Immature natural killer cell (primary cell): ENCODE data around the gene GZMM. TPM values are rescaled to one million over a fixed set of nuclear protein-coding genes. Genes with fewer than 3 reads are reported as not detected.
"Not testable (repeated sequence)": the region's sequence is repeated elsewhere in the genome, so short reads cannot be mapped to it uniquely, and the experiment has no call there.

ENCODE experiments used
- DNase-seq, 3 donors: peaks; one replicate each; pipeline ENCODE4 v3.0.0; 2022; ENCODE audit warnings: mixed read lengths in 1 of 3
- H3K27ac Mint-ChIP-seq, 6 donors: one replicate each; pipeline ENCODE4 v1.8.0; 2020; ENCODE audit warnings: mixed read lengths in 6 of 6, mild to moderate bottlenecking in 5 of 6, inconsistent platforms in 4 of 6, moderate library complexity in 3 of 6
- H3K27me3 Mint-ChIP-seq, 3 donors: one replicate each; pipeline ENCODE4 v1.8.0; 2020 to 2021; ENCODE audit warnings: low read depth in 3 of 3, mild to moderate bottlenecking in 3 of 3, mixed read lengths in 3 of 3, moderate library complexity in 3 of 3, inconsistent platforms in 1 of 3
- H3K36me3 Mint-ChIP-seq, 3 donors: one replicate each; pipeline ENCODE4 v1.8.0; 2020; ENCODE audit warnings: mixed read lengths in 3 of 3, inconsistent platforms in 2 of 3, mild to moderate bottlenecking in 2 of 3
- H3K4me1 Mint-ChIP-seq, 2 donors: one replicate each; pipeline ENCODE4 v1.8.0; 2020; ENCODE audit warnings: inconsistent platforms in 2 of 2, mild to moderate bottlenecking in 2 of 2, mixed read lengths in 2 of 2, moderate library complexity in 1 of 2
- H3K4me3 Mint-ChIP-seq, 5 donors: one replicate each; pipeline ENCODE4 v1.8.0; 2020; ENCODE audit warnings: mild to moderate bottlenecking in 5 of 5, mixed read lengths in 5 of 5, inconsistent platforms in 3 of 5, moderate library complexity in 3 of 5
- H3K9me3 Mint-ChIP-seq, 6 donors: one replicate each; pipeline ENCODE4 v1.8.0; 2020; ENCODE audit warnings: mild to moderate bottlenecking in 6 of 6, mixed read lengths in 6 of 6, inconsistent platforms in 4 of 6, moderate library complexity in 3 of 6
- polyA plus RNA-seq, 3 donors: library from polyadenylated mRNA; unstranded; fragments of 300-500 nt; fragmentation: Illumina TruSeq; gene quantifications; one replicate each; pipeline ENCODE4 v1.2.3, GENCODE V29; 2021

GZMM gene
- polyA plus RNA-seq, 3 donors from 2014 or later, result 584 to 982 (median 652) TPM

DNA sequence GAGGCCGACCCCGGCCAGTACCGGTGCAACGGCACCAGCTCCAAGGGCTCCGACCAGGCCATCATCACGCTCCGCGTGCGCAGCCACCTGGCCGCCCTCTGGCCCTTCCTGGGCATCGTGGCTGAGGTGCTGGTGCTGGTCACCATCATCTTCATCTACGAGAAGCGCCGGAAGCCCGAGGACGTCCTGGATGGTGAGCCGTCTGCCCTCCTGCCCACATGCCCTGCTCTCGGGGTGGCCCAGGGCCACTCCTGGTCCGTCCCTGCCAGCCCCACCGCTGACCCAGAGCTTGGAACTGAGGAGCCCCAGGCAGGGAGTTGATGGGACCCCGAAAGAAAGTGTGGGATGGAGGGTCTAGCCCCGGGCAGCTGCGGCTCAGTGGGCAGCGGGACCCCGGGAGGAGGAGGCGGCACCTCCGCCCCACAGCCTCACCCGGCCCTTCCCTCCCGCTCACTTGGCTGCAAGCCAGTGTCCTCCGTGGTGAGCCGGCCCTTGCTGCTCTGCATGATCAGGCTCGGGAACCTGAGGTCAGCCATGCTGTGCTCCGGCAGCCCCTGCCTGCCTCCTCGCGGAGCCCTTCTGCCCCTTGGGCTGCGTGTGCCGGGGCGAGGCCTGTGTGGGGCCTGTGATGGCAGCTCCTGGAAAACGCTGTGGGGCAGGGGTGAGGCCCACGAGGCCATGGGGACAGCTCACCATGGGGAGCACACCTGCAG, 37.7 kb downstream of the GZMM start:
- no peaks in the 10 kb centered on the region for H3K36me3 Mint-ChIP-seq
- H3K9me3 Mint-ChIP-seq, result no peaks in the 10 kb centered on the region
- DNase-seq, result no peak
- no peak overlapping the region for H3K4me3 Mint-ChIP-seq
- no peak overlapping the region for H3K27ac Mint-ChIP-seq
- peaks cover 1 to 5% (median 2%) of the 10 kb centered on the region in 3 donors for H3K27me3 Mint-ChIP-seq
- H3K4me1 Mint-ChIP-seq, result peaks cover 8 to 10% of the 10 kb centered on the region in 2 donors

- Mint-ChIP-seq H3K4me3 (no peak overlapping the region), H3K27ac (no peak overlapping the region), H3K9me3 (no peaks in the 10 kb centered on the region), H3K4me1 (peaks cover 0 to 5% of the 10 kb centered on the region in 2 donors), H3K36me3 (no peaks in the 10 kb centered on the region), H3K27me3 (peaks cover 1 to 5% (median 2%) of the 10 kb centered on the region in 3 donors)
- DNase-seq, result no peak
These were observed 38.8 kb downstream of the GZMM start for GRCh38 chr19:582497-583197.

- Mint-ChIP-seq H3K27me3 (peaks cover 1 to 9% (median 2%) of the 10 kb centered on the region in 3 donors), H3K4me3 (no peak overlapping the region), H3K9me3 (no peaks in the 10 kb centered on the region), H3K36me3 (no peaks in the 10 kb centered on the region), H3K4me1 (peaks cover 0 to 4% of the 10 kb centered on the region in 2 donors), H3K27ac (no peak overlapping the region)
- no peak for DNase-seq
These were observed 39.5 kb downstream of the GZMM start for GRCh38 chr19:583198-583967.

GRCh38 chr19:583968-584239, 40.1 kb downstream of the GZMM start:
- DNase-seq, result no peak
- Mint-ChIP-seq H3K27me3 (peaks cover 1 to 13% (median 2%) of the 10 kb centered on the region in 3 donors), H3K4me3 (no peak overlapping the region)

DNA sequence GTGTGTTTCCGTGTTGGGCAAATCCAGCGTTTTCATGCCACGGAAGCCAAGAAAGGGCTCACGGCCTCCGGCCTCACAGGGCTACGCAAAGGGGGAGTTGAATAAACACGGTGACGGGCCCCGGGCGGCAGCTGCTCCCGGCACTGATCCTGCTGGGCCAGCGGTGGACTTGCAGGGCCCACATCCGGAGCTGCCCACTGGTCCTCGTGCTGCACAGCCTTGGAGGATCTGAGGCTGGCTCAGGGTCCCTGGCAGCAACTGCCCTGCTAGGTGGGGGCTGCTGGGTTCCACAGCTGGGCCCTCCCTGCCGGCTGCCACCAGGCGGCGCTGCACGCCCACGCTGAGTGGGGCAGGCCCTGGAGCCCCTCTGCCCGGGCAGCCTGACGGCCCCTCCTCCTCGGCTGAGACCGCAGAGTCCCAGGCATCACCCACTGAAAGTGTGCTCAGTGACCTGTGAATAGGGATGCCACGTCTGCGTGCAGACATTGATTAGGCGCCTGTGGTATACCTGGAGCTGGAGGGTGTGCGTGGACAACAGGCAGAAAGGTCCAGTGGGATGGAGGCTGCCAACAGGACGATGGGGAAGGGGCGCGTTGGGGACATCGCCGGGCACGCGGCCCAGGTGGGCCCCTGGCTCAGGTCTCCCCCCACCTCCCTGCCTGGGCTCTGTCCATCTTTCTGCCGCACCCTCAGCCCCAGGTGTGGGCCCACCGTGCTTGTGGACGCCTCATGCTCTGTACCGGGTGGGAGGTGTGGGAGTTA, 40.6 kb downstream of the GZMM start:
- H3K4me1 Mint-ChIP-seq, result peaks cover 0 to 7% of the 10 kb centered on the region in 2 donors
- no peaks in the 10 kb centered on the region for H3K9me3 Mint-ChIP-seq
- H3K27me3 Mint-ChIP-seq, result peaks cover 3 to 16% (median 5%) of the 10 kb centered on the region in 3 donors
- H3K27ac Mint-ChIP-seq, result no peak overlapping the region
- peak; percentile 63 to 69 (median 68) for DNase-seq
- H3K4me3 Mint-ChIP-seq, result no peak overlapping the region
- H3K36me3 Mint-ChIP-seq, result no peaks in the 10 kb centered on the region

More at GRCh38 chr19:583968-584239, 40.1 kb downstream of the GZMM start:
- no peaks in the 10 kb centered on the region for H3K36me3 Mint-ChIP-seq
- peak overlapping the region in 1 of 6 donors; percentile 50 for H3K27ac Mint-ChIP-seq
- H3K9me3 Mint-ChIP-seq, result no peaks in the 10 kb centered on the region
- H3K4me1 Mint-ChIP-seq, result peaks cover 0 to 7% of the 10 kb centered on the region in 2 donors

DNA sequence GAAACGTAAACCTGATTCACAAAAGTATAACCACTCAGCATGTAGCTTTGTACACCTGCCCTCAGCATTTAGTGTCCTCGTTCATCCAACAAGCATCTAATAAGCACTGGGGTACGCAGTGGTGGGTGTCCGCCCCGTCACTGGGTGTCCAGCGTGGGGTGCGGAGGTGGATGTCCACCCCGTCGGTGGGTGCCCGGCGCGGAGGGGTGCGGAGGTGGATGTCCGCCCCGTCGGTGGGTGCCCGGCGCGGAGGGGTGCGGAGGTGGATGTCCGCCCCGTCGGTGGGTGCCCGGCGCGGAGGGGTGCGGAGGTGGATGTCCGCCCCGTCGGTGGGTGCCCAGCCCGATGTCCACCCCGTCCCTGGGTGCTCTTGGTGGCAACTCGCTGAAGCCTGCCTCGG, 41.3 kb downstream of the GZMM start:
- H3K4me3 Mint-ChIP-seq, H3K4me1 Mint-ChIP-seq, DNase-seq, H3K9me3 Mint-ChIP-seq, H3K27ac Mint-ChIP-seq, H3K36me3 Mint-ChIP-seq: not testable (repeated sequence)
- peaks cover 3 to 16% (median 5%) of the 10 kb centered on the region in 3 donors for H3K27me3 Mint-ChIP-seq

- H3K9me3 Mint-ChIP-seq, result no peaks in the 10 kb centered on the region
- no peaks in the 10 kb centered on the region for H3K36me3 Mint-ChIP-seq
- no peak overlapping the region for H3K27ac Mint-ChIP-seq
- H3K27me3 Mint-ChIP-seq, result peaks cover 3 to 16% (median 5%) of the 10 kb centered on the region in 3 donors
- H3K4me3 Mint-ChIP-seq, result no peak overlapping the region
- H3K4me1 Mint-ChIP-seq, result peaks cover 0 to 7% of the 10 kb centered on the region in 2 donors
- DNase-seq, result no peak
These were observed 41.8 kb downstream of the GZMM start for GRCh38 chr19:585551-586110.

DNA sequence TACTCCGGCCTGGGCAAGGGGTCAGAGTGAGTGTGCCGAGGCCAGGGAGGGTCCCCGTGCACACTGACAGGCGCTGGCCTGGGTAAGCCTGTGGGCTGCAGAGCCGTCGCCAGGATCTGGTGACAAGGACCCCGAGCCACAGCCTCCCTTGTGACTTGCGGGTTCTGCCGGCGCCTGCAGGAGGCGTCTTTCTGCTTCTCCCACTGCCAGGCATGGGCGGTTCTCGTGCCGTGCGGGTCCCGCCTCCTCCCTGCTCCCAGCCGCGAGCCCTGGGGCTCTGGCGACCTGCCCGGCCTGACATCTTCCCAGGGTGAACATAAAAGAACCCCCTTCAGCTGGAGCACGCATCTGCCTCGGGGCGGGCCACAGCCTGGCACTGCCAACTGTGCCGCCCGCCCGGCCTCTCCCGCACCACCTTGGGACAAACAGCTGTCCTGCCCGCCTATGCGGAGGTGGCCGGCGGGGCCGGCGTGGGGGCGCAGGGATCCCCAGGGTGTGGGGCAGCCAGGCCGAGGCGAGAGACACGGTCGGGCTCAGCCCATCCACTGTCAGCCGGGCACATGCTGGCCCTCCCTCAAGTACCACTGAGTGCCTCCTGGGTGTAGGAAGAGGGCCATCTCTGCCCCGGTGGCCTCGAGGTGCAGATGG, 44.4 kb downstream of the GZMM start:
- Mint-ChIP-seq H3K27ac (no peak overlapping the region), H3K9me3 (no peaks in the 10 kb centered on the region), H3K27me3 (peaks cover 3 to 17% (median 10%) of the 10 kb centered on the region in 3 donors), H3K36me3 (no peaks in the 10 kb centered on the region), H3K4me1 (peaks cover 0 to 9% of the 10 kb centered on the region in 2 donors), H3K4me3 (peak overlapping the region in 2 of 5 donors; percentile 6 to 56)
- peak; percentile 50 to 55 (median 50) for DNase-seq

GRCh38 chr19:588741-589692, 45.2 kb downstream of the GZMM start:
- Mint-ChIP-seq H3K36me3 (no peaks in the 10 kb centered on the region), H3K27ac (no peak overlapping the region), H3K27me3 (peaks cover 3 to 17% (median 13%) of the 10 kb centered on the region in 3 donors), H3K9me3 (no peaks in the 10 kb centered on the region), H3K4me3 (peak overlapping the region; percentile 27 to 61 (median 54)), H3K4me1 (peaks cover 0 to 6% of the 10 kb centered on the region in 2 donors)
- no peak for DNase-seq

DNA sequence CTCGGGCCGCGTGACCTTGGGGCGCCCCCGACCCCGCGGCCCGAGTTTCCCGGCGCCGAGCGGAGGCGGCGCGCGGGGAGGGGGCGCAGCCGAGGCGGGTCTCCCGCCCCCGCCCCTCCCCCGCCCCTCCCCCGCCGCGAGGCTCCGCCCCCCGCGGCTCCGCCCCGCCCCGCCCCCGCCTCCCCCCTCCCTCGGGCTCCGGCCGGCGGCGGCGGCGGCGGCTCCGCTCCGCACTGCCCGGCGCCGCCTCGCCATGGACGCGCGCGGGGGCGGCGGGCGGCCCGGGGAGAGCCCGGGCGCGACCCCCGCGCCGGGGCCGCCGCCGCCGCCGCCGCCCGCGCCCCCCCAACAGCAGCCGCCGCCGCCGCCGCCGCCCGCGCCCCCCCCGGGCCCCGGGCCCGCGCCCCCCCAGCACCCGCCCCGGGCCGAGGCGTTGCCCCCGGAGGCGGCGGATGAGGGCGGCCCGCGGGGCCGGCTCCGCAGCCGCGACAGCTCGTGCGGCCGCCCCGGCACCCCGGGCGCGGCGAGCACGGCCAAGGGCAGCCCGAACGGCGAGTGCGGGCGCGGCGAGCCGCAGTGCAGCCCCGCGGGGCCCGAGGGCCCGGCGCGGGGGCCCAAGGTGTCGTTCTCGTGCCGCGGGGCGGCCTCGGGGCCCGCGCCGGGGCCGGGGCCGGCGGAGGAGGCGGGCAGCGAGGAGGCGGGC, 46.0 kb downstream of the GZMM start, which contains the start of gene HCN2:
Gene HCN2, plus strand, starts transcription at position 189 of the 703 bp plus-strand sequence. Its CDS starts 65 bp downstream, at position 254.
- H3K9me3 Mint-ChIP-seq, result no peaks in the 10 kb centered on the region
- H3K27me3 Mint-ChIP-seq, result peaks cover 2 to 16% (median 13%) of the 10 kb centered on the region in 3 donors
- no peaks in the 10 kb centered on the region for H3K36me3 Mint-ChIP-seq
- H3K4me1 Mint-ChIP-seq, result peaks cover 0 to 6% of the 10 kb centered on the region in 2 donors
- no peak for DNase-seq
- H3K27ac Mint-ChIP-seq, result no peak within 1 kb of the TSS
- peak within 1 kb of the TSS; percentile 41 to 61 (median 56) for H3K4me3 Mint-ChIP-seq

DNA sequence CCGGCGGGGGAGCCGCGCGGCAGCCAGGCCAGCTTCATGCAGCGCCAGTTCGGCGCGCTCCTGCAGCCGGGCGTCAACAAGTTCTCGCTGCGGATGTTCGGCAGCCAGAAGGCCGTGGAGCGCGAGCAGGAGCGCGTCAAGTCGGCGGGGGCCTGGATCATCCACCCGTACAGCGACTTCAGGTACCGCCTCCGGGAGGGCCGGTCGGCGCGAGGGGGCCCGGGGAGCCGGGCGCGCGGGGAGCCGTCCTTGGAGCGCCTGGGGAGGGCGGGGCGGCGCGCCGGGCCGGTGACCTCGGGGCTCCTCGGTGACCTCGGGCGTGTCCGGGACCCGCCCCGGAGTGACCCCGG, 46.5 kb downstream of the GZMM start:
- peaks cover 2 to 16% (median 13%) of the 10 kb centered on the region in 3 donors for H3K27me3 Mint-ChIP-seq
- H3K4me3 Mint-ChIP-seq, result peak overlapping the region in 2 of 5 donors; percentile 55 to 56
- no peaks in the 10 kb centered on the region for H3K36me3 Mint-ChIP-seq
- no peak for DNase-seq
- peaks cover 0 to 5% of the 10 kb centered on the region in 2 donors for H3K4me1 Mint-ChIP-seq
- no peak overlapping the region for H3K27ac Mint-ChIP-seq
- H3K9me3 Mint-ChIP-seq, result no peaks in the 10 kb centered on the region
